C4-2B (cell line): ENCODE results near the gene BTBD3.

ENCODE experiments used
- CTCF ChIP-seq: fragments of 450-650 bp; conservative IDR thresholded peaks from 2 replicates; pipeline ENCODE4 v1.5.1; 2017; ENCODE audit warnings: mild to moderate bottlenecking
- ZFX ChIP-seq: fragments of 450-650 bp; IDR thresholded peaks from 2 replicates; pipeline ENCODE4 v1.6.1; 2017

GRCh38 chr20:11965602-11966001 lies 47.9 kb downstream of the BTBD3 start:
- no peak for TF ChIP-seq CTCF
- TF ChIP-seq ZFX, result no peak
